Dendritic cell treated with granulocyte-macrophage colony-stimulating factor and Interleukin-4, amounts not matched to agents 40 ng/mL and 50 ng/mL, for 4 days (primary cell): Measurements from ENCODE around the gene TTN.

Source experiments
- H3K27ac Mint-ChIP-seq: one replicate; pipeline ENCODE4 v1.8.0; 2022; ENCODE audit warnings: mild to moderate bottlenecking, mixed read lengths
- H3K27me3 Mint-ChIP-seq: one replicate; pipeline ENCODE4 v1.8.0; 2022; ENCODE audit warnings: mild to moderate bottlenecking, mixed read lengths
- H3K36me3 Mint-ChIP-seq: one replicate; pipeline ENCODE4 v1.8.0; 2022; ENCODE audit warnings: low read depth, mixed read lengths
- H3K4me1 Mint-ChIP-seq: one replicate; pipeline ENCODE4 v1.8.0; 2022; ENCODE audit warnings: low read depth, mixed read lengths
- H3K4me3 Mint-ChIP-seq: one replicate; pipeline ENCODE4 v1.8.0; 2022; ENCODE audit warnings: mild to moderate bottlenecking, moderate library complexity, mixed read lengths
- H3K9me3 Mint-ChIP-seq: one replicate; pipeline ENCODE4 v1.8.0; 2022; ENCODE audit warnings: mixed read lengths
- intact Hi-C: fragments of 100-400 bp; cut with micrococcal nuclease; formaldehyde crosslinking; loops from one replicate; pipeline ENCODE4 v1.15.0; 2022

TTN gene

GRCh38 chr2:178632729-178633128 is 174.5 kb downstream of the TTN start:
- H3K9me3 Mint-ChIP-seq, result no peaks in the 10 kb centered on the region
- H3K27ac Mint-ChIP-seq, result no peak overlapping the region
- H3K4me3 Mint-ChIP-seq, result no peak overlapping the region
- H3K4me1 Mint-ChIP-seq, result no peaks in the 10 kb centered on the region
- H3K36me3 Mint-ChIP-seq, result no peaks in the 10 kb centered on the region
- no peaks in the 10 kb centered on the region for H3K27me3 Mint-ChIP-seq
- intact Hi-C loops, result no loop called here

- H3K27ac Mint-ChIP-seq, result no peak overlapping the region
- intact Hi-C loops, result no loop called here
- no peaks in the 10 kb centered on the region for H3K9me3 Mint-ChIP-seq
- H3K36me3 Mint-ChIP-seq, result no peaks in the 10 kb centered on the region
- H3K27me3 Mint-ChIP-seq, result no peaks in the 10 kb centered on the region
- H3K4me3 Mint-ChIP-seq, result no peak overlapping the region
- H3K4me1 Mint-ChIP-seq, result no peaks in the 10 kb centered on the region
These were observed 176.6 kb downstream of the TTN start for GRCh38 chr2:178630581-178630980.

GRCh38 chr2:178629463-178629862 is 177.8 kb downstream of the TTN start:
- Mint-ChIP-seq H3K27me3 (no peaks in the 10 kb centered on the region), H3K36me3 (no peaks in the 10 kb centered on the region), H3K9me3 (no peaks in the 10 kb centered on the region), H3K4me3 (no peak overlapping the region), H3K4me1 (no peaks in the 10 kb centered on the region), H3K27ac (no peak overlapping the region)
- intact Hi-C loops, result no loop called here

- no peaks in the 10 kb centered on the region for H3K9me3 Mint-ChIP-seq
- no peaks in the 10 kb centered on the region for H3K36me3 Mint-ChIP-seq
- no peak overlapping the region for H3K4me3 Mint-ChIP-seq
- no peaks in the 10 kb centered on the region for H3K4me1 Mint-ChIP-seq
- H3K27ac Mint-ChIP-seq, result no peak overlapping the region
- H3K27me3 Mint-ChIP-seq, result no peaks in the 10 kb centered on the region
- intact Hi-C loops, result no loop called here
These were observed 178.6 kb downstream of the TTN start for GRCh38 chr2:178628605-178629004.

- Mint-ChIP-seq H3K36me3 (no peaks in the 10 kb centered on the region), H3K4me3 (no peak overlapping the region), H3K9me3 (no peaks in the 10 kb centered on the region), H3K27ac (no peak overlapping the region), H3K27me3 (no peaks in the 10 kb centered on the region), H3K4me1 (no peaks in the 10 kb centered on the region)
- intact Hi-C loops, result no loop called here
These were observed 179.8 kb downstream of the TTN start for GRCh38 chr2:178627401-178627800.

GRCh38 chr2:178615969-178616368 is 191.3 kb downstream of the TTN start:
- H3K9me3 Mint-ChIP-seq, result no peaks in the 10 kb centered on the region
- H3K27ac Mint-ChIP-seq, result no peak overlapping the region
- intact Hi-C loops, result no loop called here
- no peaks in the 10 kb centered on the region for H3K4me1 Mint-ChIP-seq
- no peak overlapping the region for H3K4me3 Mint-ChIP-seq
- H3K27me3 Mint-ChIP-seq, result no peaks in the 10 kb centered on the region
- H3K36me3 Mint-ChIP-seq, result no peaks in the 10 kb centered on the region

GRCh38 chr2:178602901-178603300 is 204.3 kb downstream of the TTN start:
- Mint-ChIP-seq H3K27me3 (no peaks in the 10 kb centered on the region), H3K9me3 (no peaks in the 10 kb centered on the region), H3K27ac (no peak overlapping the region), H3K4me1 (no peaks in the 10 kb centered on the region), H3K4me3 (no peak overlapping the region), H3K36me3 (peaks cover 53% of the 10 kb centered on the region)
- intact Hi-C loops, result no loop called here

GRCh38 chr2:178592655-178593054 is 214.6 kb downstream of the TTN start:
- Mint-ChIP-seq H3K9me3 (peaks cover 22% of the 10 kb centered on the region), H3K36me3 (peaks cover 33% of the 10 kb centered on the region), H3K27me3 (no peaks in the 10 kb centered on the region), H3K4me1 (no peaks in the 10 kb centered on the region), H3K4me3 (no peak overlapping the region), H3K27ac (no peak overlapping the region)
- intact Hi-C loops, result no loop called here

GRCh38 chr2:178589335-178589734 is 217.9 kb downstream of the TTN start:
- Mint-ChIP-seq H3K27me3 (no peaks in the 10 kb centered on the region), H3K27ac (no peak overlapping the region), H3K4me1 (no peaks in the 10 kb centered on the region), H3K4me3 (no peak overlapping the region), H3K36me3 (peaks cover 40% of the 10 kb centered on the region), H3K9me3 (peaks cover 34% of the 10 kb centered on the region)
- intact Hi-C loops, result no loop called here

- Mint-ChIP-seq H3K27ac (no peak overlapping the region), H3K4me3 (no peak overlapping the region), H3K36me3 (peaks cover 35% of the 10 kb centered on the region), H3K9me3 (peaks cover 42% of the 10 kb centered on the region), H3K4me1 (no peaks in the 10 kb centered on the region), H3K27me3 (no peaks in the 10 kb centered on the region)
- intact Hi-C loops, result no loop called here
These were observed 222.6 kb downstream of the TTN start for GRCh38 chr2:178584666-178585065.

- no peak overlapping the region for H3K4me3 Mint-ChIP-seq
- peaks cover 57% of the 10 kb centered on the region for H3K9me3 Mint-ChIP-seq
- no peaks in the 10 kb centered on the region for H3K4me1 Mint-ChIP-seq
- H3K36me3 Mint-ChIP-seq, result peaks cover 44% of the 10 kb centered on the region
- intact Hi-C loops, result no loop called here
- no peaks in the 10 kb centered on the region for H3K27me3 Mint-ChIP-seq
- no peak overlapping the region for H3K27ac Mint-ChIP-seq
These were observed 228.2 kb downstream of the TTN start for GRCh38 chr2:178579006-178579405.

GRCh38 chr2:178574789-178575188 is 232.4 kb downstream of the TTN start:
- peaks cover 65% of the 10 kb centered on the region for H3K9me3 Mint-ChIP-seq
- intact Hi-C loops, result no loop called here
- H3K27me3 Mint-ChIP-seq, result no peaks in the 10 kb centered on the region
- peaks cover 77% of the 10 kb centered on the region for H3K36me3 Mint-ChIP-seq
- H3K4me1 Mint-ChIP-seq, result no peaks in the 10 kb centered on the region
- H3K27ac Mint-ChIP-seq, result no peak overlapping the region
- H3K4me3 Mint-ChIP-seq, result no peak overlapping the region

- Mint-ChIP-seq H3K9me3 (peaks cover 69% of the 10 kb centered on the region), H3K4me3 (no peak overlapping the region), H3K27me3 (no peaks in the 10 kb centered on the region), H3K4me1 (no peaks in the 10 kb centered on the region), H3K36me3 (peaks cover 80% of the 10 kb centered on the region), H3K27ac (no peak overlapping the region)
- intact Hi-C loops, result no loop called here
These were observed 239.0 kb downstream of the TTN start for GRCh38 chr2:178568227-178568626.

- no peak overlapping the region for H3K4me3 Mint-ChIP-seq
- no peaks in the 10 kb centered on the region for H3K4me1 Mint-ChIP-seq
- H3K27ac Mint-ChIP-seq, result no peak overlapping the region
- peaks cover 1% of the 10 kb centered on the region for H3K9me3 Mint-ChIP-seq
- intact Hi-C loops, result no loop called here
- no peaks in the 10 kb centered on the region for H3K27me3 Mint-ChIP-seq
- H3K36me3 Mint-ChIP-seq, result peaks cover 26% of the 10 kb centered on the region
These were observed 254.2 kb downstream of the TTN start for GRCh38 chr2:178553047-178553446.

GRCh38 chr2:178550352-178550751 is 256.9 kb downstream of the TTN start:
- H3K27ac Mint-ChIP-seq, result no peak overlapping the region
- H3K4me3 Mint-ChIP-seq, result no peak overlapping the region
- peaks cover 10% of the 10 kb centered on the region for H3K9me3 Mint-ChIP-seq
- no peaks in the 10 kb centered on the region for H3K27me3 Mint-ChIP-seq
- intact Hi-C loops, result no loop called here
- H3K4me1 Mint-ChIP-seq, result no peaks in the 10 kb centered on the region
- H3K36me3 Mint-ChIP-seq, result peaks cover 51% of the 10 kb centered on the region
